HEK293T (cell line): ENCODE results near the gene SCAF11.

Experiments
- ARNT ChIP-seq: fragments of 450-650 bp; IDR thresholded peaks from 2 replicates; pipeline ENCODE4 v1.6.1; 2017; ENCODE audit warnings: mild to moderate bottlenecking
- BHLHE40 ChIP-seq: fragments of 450-650 bp; IDR thresholded peaks from 2 replicates; pipeline ENCODE4 v1.6.1; 2016; ENCODE audit warnings: mild to moderate bottlenecking, moderate library complexity, borderline replicate concordance
- CTBP1 ChIP-seq: fragments of 450-650 bp; IDR thresholded peaks from 2 replicates; pipeline ENCODE4 v1.6.1; 2016; ENCODE audit warnings: borderline replicate concordance
- ELF4 ChIP-seq: fragments of 450-650 bp; IDR thresholded peaks from 2 replicates; pipeline ENCODE4 v1.6.1; 2017; ENCODE audit warnings: antibody characterized with exemption
- FOXM1 ChIP-seq: fragments of 450-650 bp; IDR thresholded peaks from 2 replicates; pipeline ENCODE4 v1.6.1; 2017; ENCODE audit warnings: mild to moderate bottlenecking, borderline replicate concordance
- HDGF ChIP-seq: fragments of 450-650 bp; IDR thresholded peaks from 2 replicates; pipeline ENCODE4 v1.6.1; 2017; ENCODE audit warnings: antibody characterized with exemption, borderline replicate concordance
- L3MBTL2 ChIP-seq: fragments of 450-650 bp; conservative IDR thresholded peaks from 2 replicates; pipeline ENCODE4 v1.6.1; 2016; ENCODE audit warnings: mild to moderate bottlenecking
- LEF1 ChIP-seq: fragments of 450-650 bp; IDR thresholded peaks from 2 replicates; pipeline ENCODE4 v1.6.1; 2017; ENCODE audit warnings: mild to moderate bottlenecking, borderline replicate concordance
- NFRKB ChIP-seq: fragments of 450-650 bp; IDR thresholded peaks from 2 replicates; pipeline ENCODE4 v1.6.1; 2016; ENCODE audit warnings: mild to moderate bottlenecking, moderate library complexity
- TARDBP ChIP-seq: fragments of 450-650 bp; IDR thresholded peaks from 2 replicates; pipeline ENCODE4 v1.6.1; 2016
- ZNF384 ChIP-seq: fragments of 450-650 bp; IDR thresholded peaks from 2 replicates; pipeline ENCODE4 v1.6.1; 2016
- TF ChIP-seq, protein P1 (sequence below): fragments of 450-650 bp; IDR thresholded peaks from 2 replicates; pipeline ENCODE4 v1.6.1; 2016

DNA sequence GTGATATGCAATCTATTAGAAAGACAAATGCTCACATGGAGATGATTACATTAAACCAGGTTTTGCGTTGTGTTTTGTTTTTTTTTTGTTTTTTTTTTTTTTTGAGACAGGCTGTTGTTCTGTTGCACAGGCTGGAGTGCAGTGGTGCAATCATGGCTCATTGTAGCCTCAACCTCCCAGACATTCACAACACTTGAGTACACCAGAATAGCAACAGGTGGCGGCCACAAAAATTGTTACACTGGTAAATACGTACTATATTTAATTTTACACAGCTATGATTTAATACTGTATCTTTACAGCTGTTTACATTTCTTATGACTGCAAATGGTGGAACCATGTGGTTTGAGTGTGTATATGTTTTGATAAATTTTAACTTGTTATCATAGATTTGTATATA is 60.0 kb downstream of the SCAF11 start:
- no peak for TF ChIP-seq L3MBTL2
- TF ChIP-seq NFRKB = no peak
- no peak for TF ChIP-seq FOXM1
- TF ChIP-seq BHLHE40 = no peak
- no peak for TF ChIP-seq HDGF
- TF ChIP-seq LEF1 = no peak
- TF ChIP-seq TARDBP = no peak
- TF ChIP-seq ZNF384 = no peak
- TF ChIP-seq ARNT = no peak
- no peak for TF ChIP-seq ELF4
- TF ChIP-seq CTBP1 = no peak
- TF ChIP-seq, protein P1, sequence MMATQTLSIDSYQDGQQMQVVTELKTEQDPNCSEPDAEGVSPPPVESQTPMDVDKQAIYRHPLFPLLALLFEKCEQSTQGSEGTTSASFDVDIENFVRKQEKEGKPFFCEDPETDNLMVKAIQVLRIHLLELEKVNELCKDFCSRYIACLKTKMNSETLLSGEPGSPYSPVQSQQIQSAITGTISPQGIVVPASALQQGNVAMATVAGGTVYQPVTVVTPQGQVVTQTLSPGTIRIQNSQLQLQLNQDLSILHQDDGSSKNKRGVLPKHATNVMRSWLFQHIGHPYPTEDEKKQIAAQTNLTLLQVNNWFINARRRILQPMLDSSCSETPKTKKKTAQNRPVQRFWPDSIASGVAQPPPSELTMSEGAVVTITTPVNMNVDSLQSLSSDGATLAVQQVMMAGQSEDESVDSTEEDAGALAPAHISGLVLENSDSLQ = no peak
